Kidney (tissue), 14 donors: ENCODE results near the gene ACER3. TPM values are rescaled to one million over a fixed set of nuclear protein-coding genes. Genes with fewer than 3 reads are reported as not detected.
"Not testable (repeated sequence)": the region's sequence is repeated elsewhere in the genome, so short reads cannot be mapped to it uniquely, and the experiment has no call there.

ENCODE experiments used
- DNase-seq, 5 donors: peaks; one replicate each; pipeline ENCODE4 v3.0.0-alpha.2; 2013 to 2020
- FAIRE-seq: peaks from 2 replicates; lab custom pipeline; 2012; peaks lifted over from hg19 to GRCh38; lab: Jason Lieb, UNC
- H3K27ac ChIP-seq, 2 donors: one replicate each; pipeline ENCODE4 v1.7.0; 2013; ENCODE audit warnings: low read depth in 2 of 2, low read length in 2 of 2, inconsistent platforms in 1 of 2
- H3K27me3 ChIP-seq: one replicate; pipeline ENCODE4 v1.7.1; 2013; ENCODE audit warnings: low read length, inconsistent platforms; ENCODE audit not compliant: control insufficient read depth, insufficient read depth
- H3K36me3 ChIP-seq, 3 donors: one replicate each; pipeline versions ENCODE4 v1.7.0 to v1.7.1; 2013; ENCODE audit warnings: low read length in 3 of 3, control low read depth in 1 of 3, inconsistent platforms in 1 of 3; ENCODE audit not compliant: insufficient read depth in 3 of 3, control insufficient read depth in 2 of 3
- H3K4me1 ChIP-seq, 3 donors: one replicate each; pipeline versions ENCODE4 v1.7.0 to v1.7.1; 2013; ENCODE audit warnings: low read length in 3 of 3, inconsistent platforms in 1 of 3, low read depth in 1 of 3; ENCODE audit not compliant: control insufficient read depth in 2 of 3, insufficient read depth in 2 of 3
- H3K4me3 ChIP-seq, 3 donors: one replicate each; pipeline versions ENCODE4 v1.7.0 to v1.8.1; 2013; ENCODE audit warnings: low read length in 3 of 3, control low read depth in 1 of 3, inconsistent platforms in 1 of 3
- H3K9ac ChIP-seq, 3 donors: one replicate each; pipeline versions ENCODE4 v1.7.0 to v1.7.1; 2013; ENCODE audit warnings: low read length in 3 of 3, control low read depth in 1 of 3, inconsistent platforms in 1 of 3
- H3K9me3 ChIP-seq, 3 donors: one replicate each; pipeline versions ENCODE4 v1.7.0 to v1.7.1; 2013; ENCODE audit warnings: low read length in 3 of 3, control low read depth in 1 of 3, inconsistent platforms in 1 of 3; ENCODE audit not compliant: control insufficient read depth in 2 of 3, insufficient read depth in 1 of 3
- intact Hi-C: fragments of 100-400 bp; cut with DNase I; formaldehyde crosslinking; loops from one replicate; pipeline ENCODE4 v1.11.1; 2022
- polyA plus RNA-seq: library from polyadenylated mRNA; stranded (reverse); fragments of 350-450 nt; fragmentation: Illumina TruSeq; extraction: RNeasy Lipid Tissue Mini Kit (QIAGEN cat#74804); gene quantifications from one replicate; pipeline ENCODE4 v1.2.3, GENCODE V29; 2014; ENCODE audit warnings: low read depth, low replicate concordance; ENCODE audit not compliant: insufficient read depth
- total RNA-seq: library from RNA; stranded (reverse); fragmentation: NEBNext Ultra II Directional; extraction: Animal tissue kit (Norgen Biotek cat#: 25700); gene quantifications from one replicate; pipeline ENCODE4 v1.2.1, GENCODE V29; 2021
- TF ChIP-seq, protein P1 (sequence below): IDR thresholded peaks from 3 replicates; pipeline ENCODE4 v1.5.1; 2012; ENCODE audit warnings: mild to moderate bottlenecking, moderate library complexity, borderline replicate concordance; ENCODE audit not compliant: insufficient read depth; ENCODE audit errors: extremely low read depth
- donor health status: control.
- donor health status: control.
- donor health status: control.
- donor health status: control.
- donor health status: control.
- donor health status: DM: yes; HTN: yes; CAD: no.
- donor health status: Normal renal cell carcinoma (clear cell type).

ACER3 gene
- total and polyA plus RNA-seq, 2 donors from 2014 or later, result 5.9 to 35.3 TPM

- Histone ChIP-seq H3K27me3 (no peaks in the 10 kb centered on the region), H3K4me1 (peaks cover 4 to 9% (median 8%) of the 10 kb centered on the region in 3 donors), H3K9me3 (no peaks in the 10 kb centered on the region), H3K4me3 (peak overlapping the region; percentile 70 to 81 (median 71)), H3K36me3 (no peaks in the 10 kb centered on the region), H3K27ac (no peak overlapping the region), H3K9ac (peak overlapping the region; percentile 40 to 79 (median 75))
- DNase-seq, result peak in 2 of 5 donors; percentile 18 to 42
- FAIRE-seq, result no peak
- intact Hi-C loops, result no loop called here
- TF ChIP-seq, protein P1, sequence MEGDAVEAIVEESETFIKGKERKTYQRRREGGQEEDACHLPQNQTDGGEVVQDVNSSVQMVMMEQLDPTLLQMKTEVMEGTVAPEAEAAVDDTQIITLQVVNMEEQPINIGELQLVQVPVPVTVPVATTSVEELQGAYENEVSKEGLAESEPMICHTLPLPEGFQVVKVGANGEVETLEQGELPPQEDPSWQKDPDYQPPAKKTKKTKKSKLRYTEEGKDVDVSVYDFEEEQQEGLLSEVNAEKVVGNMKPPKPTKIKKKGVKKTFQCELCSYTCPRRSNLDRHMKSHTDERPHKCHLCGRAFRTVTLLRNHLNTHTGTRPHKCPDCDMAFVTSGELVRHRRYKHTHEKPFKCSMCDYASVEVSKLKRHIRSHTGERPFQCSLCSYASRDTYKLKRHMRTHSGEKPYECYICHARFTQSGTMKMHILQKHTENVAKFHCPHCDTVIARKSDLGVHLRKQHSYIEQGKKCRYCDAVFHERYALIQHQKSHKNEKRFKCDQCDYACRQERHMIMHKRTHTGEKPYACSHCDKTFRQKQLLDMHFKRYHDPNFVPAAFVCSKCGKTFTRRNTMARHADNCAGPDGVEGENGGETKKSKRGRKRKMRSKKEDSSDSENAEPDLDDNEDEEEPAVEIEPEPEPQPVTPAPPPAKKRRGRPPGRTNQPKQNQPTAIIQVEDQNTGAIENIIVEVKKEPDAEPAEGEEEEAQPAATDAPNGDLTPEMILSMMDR, result no peak
Observed at GRCh38 chr11:76861490-76861953, 804 bp downstream of the ACER3 start.

GRCh38 chr11:76862794-76863193 lies 2.1 kb downstream of the ACER3 start:
- H3K9ac ChIP-seq, FAIRE-seq, H3K27ac ChIP-seq, H3K4me3 ChIP-seq, intact Hi-C loops, H3K9me3 ChIP-seq, H3K27me3 ChIP-seq, H3K36me3 ChIP-seq, H3K4me1 ChIP-seq, DNase-seq: not testable (repeated sequence)

- Histone ChIP-seq H3K9me3 (no peaks in the 10 kb centered on the region), H3K4me3 (no peak overlapping the region), H3K27ac (no peak overlapping the region), H3K27me3 (no peaks in the 10 kb centered on the region), H3K4me1 (peaks cover 4 to 9% (median 8%) of the 10 kb centered on the region in 3 donors), H3K9ac (no peak overlapping the region), H3K36me3 (no peaks in the 10 kb centered on the region)
- intact Hi-C loops, result no loop called here
- TF ChIP-seq, protein P1, result no peak
- no peak for FAIRE-seq
- no peak for DNase-seq
Observed at GRCh38 chr11:76863196-76863777, 2.6 kb downstream of the ACER3 start.

DNA sequence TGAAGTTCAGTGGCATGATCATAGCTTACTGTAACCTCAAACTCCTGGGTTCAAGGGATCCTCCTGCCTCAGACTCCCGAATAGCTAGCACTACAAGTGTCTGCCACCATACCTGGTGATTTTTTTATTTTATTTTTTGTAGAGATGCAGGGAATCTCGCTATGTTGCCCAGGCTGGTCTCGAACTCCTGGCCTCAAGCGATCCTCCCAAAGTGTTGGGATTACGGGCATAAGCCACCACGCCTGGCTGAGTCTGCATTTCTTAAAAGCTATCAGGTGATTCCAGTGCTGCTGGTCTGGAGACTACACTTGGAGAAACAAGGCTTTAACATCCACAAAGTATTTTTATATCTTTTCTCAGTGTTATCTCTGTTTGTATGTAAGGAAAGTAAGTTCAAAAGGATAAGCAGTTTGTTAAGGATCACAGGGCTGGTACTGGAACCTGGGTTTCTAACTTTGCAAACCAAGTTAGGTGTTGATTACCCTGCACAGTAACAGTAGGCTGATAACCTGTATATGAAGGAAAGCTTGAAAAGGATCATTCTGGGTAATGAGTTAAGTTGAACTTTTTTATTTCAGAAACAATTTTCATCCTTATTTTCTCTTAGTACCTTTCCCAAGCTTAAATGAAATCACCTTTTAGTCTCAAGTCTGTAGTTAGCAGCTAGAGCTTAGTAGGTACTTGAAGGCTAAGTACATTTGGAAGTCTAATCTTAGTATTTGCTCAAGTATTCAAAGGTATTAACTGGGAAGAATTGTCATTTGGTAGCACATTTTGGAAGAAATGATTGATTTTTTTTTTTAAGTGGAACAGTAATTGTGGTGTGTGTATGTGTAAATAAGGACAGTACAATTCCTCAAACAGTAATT lies 12.5 kb downstream of the ACER3 start:
- Histone ChIP-seq H3K36me3 (peaks cover 0 to 2% (median 0%) of the 10 kb centered on the region in 3 donors), H3K4me1 (no peaks in the 10 kb centered on the region), H3K27me3 (no peaks in the 10 kb centered on the region), H3K27ac (no peak overlapping the region), H3K9me3 (no peaks in the 10 kb centered on the region), H3K4me3 (no peak overlapping the region), H3K9ac (no peak overlapping the region)
- DNase-seq (no peak), FAIRE-seq (no peak)
- intact Hi-C loops, result no loop called here
- TF ChIP-seq, protein P1, result no peak
